PC-3 (cell line): ENCODE data around the gene CCDC180. TPM values are rescaled to one million over a fixed set of nuclear protein-coding genes. Genes with fewer than 3 reads are reported as not detected.

Source experiments
- ATAC-seq: fragments of 200-7000 bp; cut with Tn5 transposase; 2 replicates; pipeline ENCODE4 v1.9.1; 2020; ENCODE audit warnings: mild to moderate bottlenecking, moderate library complexity
- BruUV-seq: library from RNA; stranded (reverse); fragments of 400-500 nt; replicated peaks from 2 replicates; lab custom pipeline; 2021; lab: Mats Ljungman, UMichigan
- CTCF ChIA-PET: fragments of 300-600 bp; sonication (Branson Sonifier 250); formaldehyde crosslinking; loops from one replicate; lab custom pipeline; 2022; ENCODE audit warnings: antibody characterized with exemption; lab: Charles Lee
- POLR2A ChIA-PET: fragments of 300-600 bp; sonication (Branson Sonifier 250); formaldehyde crosslinking; loops from one replicate; lab custom pipeline; 2022; ENCODE audit warnings: antibody characterized with exemption; ENCODE audit not compliant: unreplicated experiment; lab: Charles Lee
- DNase-seq: peaks from one replicate; pipeline ENCODE4 v3.0.0-alpha.2; 2015
- H2AFZ ChIP-seq: fragments of 300-600 bp; sonication (generic); 2 replicates; pipeline ENCODE4 v1.6.0; 2016; ENCODE audit warnings: antibody characterized with exemption, low read length
- H3F3A ChIP-seq: fragments of 300-600 bp; sonication (generic); one replicate; pipeline ENCODE4 v1.6.0; 2017; ENCODE audit warnings: antibody characterized with exemption, low read length, control low read depth, mild to moderate bottlenecking; ENCODE audit not compliant: unreplicated experiment
- H3K27ac ChIP-seq: fragments of 300-600 bp; sonication (generic); 2 replicates; pipeline ENCODE4 v1.5.1; 2016; ENCODE audit warnings: mild to moderate bottlenecking, low read length
- H3K27me3 ChIP-seq: fragments of 300-600 bp; sonication (generic); 2 replicates; pipeline ENCODE4 v1.6.1; 2016; ENCODE audit warnings: low read length, mixed read lengths
- H3K36me3 ChIP-seq: fragments of 300-600 bp; sonication (generic); 2 replicates; pipeline ENCODE4 v1.6.1; 2016; ENCODE audit warnings: low read depth, mixed run types, low read length, mixed read lengths
- H3K4me1 ChIP-seq: fragments of 300-600 bp; sonication (generic); 2 replicates; pipeline ENCODE4 v1.5.1; 2016; ENCODE audit warnings: low read length; ENCODE audit not compliant: insufficient read depth
- H3K4me2 ChIP-seq: fragments of 300-600 bp; sonication (generic); 2 replicates; pipeline ENCODE4 v1.6.0; 2016; ENCODE audit warnings: low read length
- H3K4me3 ChIP-seq: fragments of 300-600 bp; sonication (generic); 2 replicates; pipeline ENCODE4 v1.5.1; 2016; ENCODE audit warnings: mild to moderate bottlenecking, low read length, mixed read lengths
- H3K79me2 ChIP-seq: fragments of 300-600 bp; sonication (generic); 2 replicates; pipeline ENCODE4 v1.6.1; 2017; ENCODE audit warnings: low read length, mixed read lengths
- H3K9ac ChIP-seq: fragments of 300-600 bp; sonication (generic); 2 replicates; pipeline ENCODE4 v1.6.0; 2016; ENCODE audit warnings: mild to moderate bottlenecking, low read length
- H3K9me2 ChIP-seq: fragments of 300-600 bp; sonication (generic); replicated peaks from 2 replicates; pipeline ENCODE4 v1.6.1; 2016; ENCODE audit warnings: mixed run types, low read length, mixed read lengths
- H3K9me3 ChIP-seq: fragments of 300-600 bp; sonication (generic); 2 replicates; pipeline ENCODE4 v1.6.1; 2016; ENCODE audit warnings: low read length, mixed read lengths
- H4K20me1 ChIP-seq: fragments of 300-600 bp; sonication (generic); 2 replicates; pipeline ENCODE4 v1.6.1; 2016; ENCODE audit warnings: low read length, mixed read lengths
- EZH2 ChIP-seq: fragments of 300-600 bp; sonication (generic); IDR thresholded peaks from one replicate; pipeline ENCODE4 v1.6.1; 2017; ENCODE audit warnings: antibody characterized with exemption, mild to moderate bottlenecking, low read length; ENCODE audit not compliant: unreplicated experiment
- EZH2phosphoT487 ChIP-seq: fragments of 300-600 bp; sonication (generic); IDR thresholded peaks from 2 replicates; pipeline ENCODE4 v1.6.1; 2018; ENCODE audit warnings: mild to moderate bottlenecking, antibody characterized with exemption, low read length, borderline replicate concordance
- intact Hi-C: fragments of 100-400 bp; cut with micrococcal nuclease; formaldehyde crosslinking; loops from 2 replicates; pipeline ENCODE4 v1.9.0; 2023
- total RNA-seq: library from RNA; depleted of rRNA; stranded (reverse); fragments of >200 nt; gene quantifications from 2 replicates; pipeline ENCODE4 v1.2.3, GENCODE V29; 2014
- TF ChIP-seq, protein P1 (sequence below): fragments of 300-600 bp; sonication (generic); conservative IDR thresholded peaks from 2 replicates; pipeline ENCODE4 v1.5.1; 2017; ENCODE audit warnings: antibody characterized with exemption, low read depth, mild to moderate bottlenecking, low read length

Gene CCDC180
- total RNA-seq, 1 experiment from 2014 or later, result 0.55 TPM

DNA sequence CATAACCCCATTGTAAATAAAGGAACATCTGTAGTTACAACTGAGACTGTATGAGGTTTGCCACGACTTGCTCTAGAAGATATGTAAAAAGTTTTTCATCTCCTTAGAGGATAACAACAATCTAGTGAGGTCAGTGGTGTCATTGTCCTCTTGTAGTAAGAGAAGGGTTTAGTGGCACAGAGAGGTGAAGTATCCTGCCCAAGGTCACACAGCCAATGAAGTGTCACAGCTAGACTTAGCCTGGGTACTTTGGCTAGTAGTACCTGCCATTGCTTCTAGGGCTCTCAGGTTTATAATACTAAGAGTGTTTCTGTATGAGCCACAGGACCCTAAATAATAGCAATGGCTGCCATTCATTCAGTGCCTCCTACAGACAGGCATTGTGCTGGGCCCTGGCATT, 13.8 kb downstream of the CCDC180 start:
- intact Hi-C loops, result no loop called here
- H2AFZ ChIP-seq, result no peak overlapping the region
- H3K9me2 ChIP-seq, result no peaks in the 10 kb centered on the region
- ChIA-PET POLR2A (no interaction called here), CTCF (no interaction called here)
- DNase-seq (no peak), ATAC-seq (no peak)
- H3K27me3 ChIP-seq, result no peaks in the 10 kb centered on the region
- no peak overlapping the region for H3K4me3 ChIP-seq
- H3K4me2 ChIP-seq, result no peak overlapping the region
- H3K27ac ChIP-seq, result no peak overlapping the region
- no peaks in the 10 kb centered on the region for H3F3A ChIP-seq
- H4K20me1 ChIP-seq, result no peaks in the 10 kb centered on the region
- no peak overlapping the region for H3K9ac ChIP-seq
- H3K9me3 ChIP-seq, result no peaks in the 10 kb centered on the region
- no TSS peak for BruUV-seq
- H3K79me2 ChIP-seq, result no peaks in the 10 kb centered on the region
- no peaks in the 10 kb centered on the region for H3K4me1 ChIP-seq
- TF ChIP-seq, protein P1, sequence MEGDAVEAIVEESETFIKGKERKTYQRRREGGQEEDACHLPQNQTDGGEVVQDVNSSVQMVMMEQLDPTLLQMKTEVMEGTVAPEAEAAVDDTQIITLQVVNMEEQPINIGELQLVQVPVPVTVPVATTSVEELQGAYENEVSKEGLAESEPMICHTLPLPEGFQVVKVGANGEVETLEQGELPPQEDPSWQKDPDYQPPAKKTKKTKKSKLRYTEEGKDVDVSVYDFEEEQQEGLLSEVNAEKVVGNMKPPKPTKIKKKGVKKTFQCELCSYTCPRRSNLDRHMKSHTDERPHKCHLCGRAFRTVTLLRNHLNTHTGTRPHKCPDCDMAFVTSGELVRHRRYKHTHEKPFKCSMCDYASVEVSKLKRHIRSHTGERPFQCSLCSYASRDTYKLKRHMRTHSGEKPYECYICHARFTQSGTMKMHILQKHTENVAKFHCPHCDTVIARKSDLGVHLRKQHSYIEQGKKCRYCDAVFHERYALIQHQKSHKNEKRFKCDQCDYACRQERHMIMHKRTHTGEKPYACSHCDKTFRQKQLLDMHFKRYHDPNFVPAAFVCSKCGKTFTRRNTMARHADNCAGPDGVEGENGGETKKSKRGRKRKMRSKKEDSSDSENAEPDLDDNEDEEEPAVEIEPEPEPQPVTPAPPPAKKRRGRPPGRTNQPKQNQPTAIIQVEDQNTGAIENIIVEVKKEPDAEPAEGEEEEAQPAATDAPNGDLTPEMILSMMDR, result no peak
- TF ChIP-seq EZH2phosphoT487 (no peak), EZH2 (no peak)
- no peaks in the 10 kb centered on the region for H3K36me3 ChIP-seq

DNA sequence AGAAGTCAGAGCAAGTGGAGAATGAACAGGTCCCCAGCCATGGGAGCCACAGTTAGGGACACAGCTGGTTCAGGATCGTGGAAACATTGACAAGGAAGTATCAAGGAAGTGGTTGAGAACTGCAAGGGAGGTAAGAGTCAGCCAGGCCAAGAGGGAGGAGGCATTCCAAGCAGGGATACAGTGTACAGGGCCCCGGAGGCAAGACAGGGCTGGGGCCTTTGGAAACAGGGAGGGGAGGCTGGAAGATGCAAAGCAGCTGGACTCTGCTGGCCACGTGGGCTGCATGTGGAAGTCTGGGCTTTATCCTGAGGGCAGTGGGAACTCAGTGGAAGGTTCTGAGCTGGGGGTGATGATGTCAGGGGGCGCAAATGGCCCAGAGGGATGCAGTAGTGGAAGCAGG, 14.2 kb downstream of the CCDC180 start:
- ChIA-PET POLR2A (no interaction called here), CTCF (no interaction called here)
- no peak overlapping the region for H3K4me3 ChIP-seq
- TF ChIP-seq EZH2 (no peak), EZH2phosphoT487 (no peak)
- TF ChIP-seq, protein P1, result no peak
- no TSS peak for BruUV-seq
- H3K79me2 ChIP-seq, result no peaks in the 10 kb centered on the region
- H3K36me3 ChIP-seq, result no peaks in the 10 kb centered on the region
- no peaks in the 10 kb centered on the region for H3K9me3 ChIP-seq
- H3K27me3 ChIP-seq, result no peaks in the 10 kb centered on the region
- H2AFZ ChIP-seq, result no peak overlapping the region
- no peak overlapping the region for H3K27ac ChIP-seq
- H3K4me1 ChIP-seq, result no peaks in the 10 kb centered on the region
- H4K20me1 ChIP-seq, result no peaks in the 10 kb centered on the region
- no peak overlapping the region for H3K9ac ChIP-seq
- intact Hi-C loops, result no loop called here
- ATAC-seq (no peak), DNase-seq (no peak)
- no peaks in the 10 kb centered on the region for H3F3A ChIP-seq
- H3K9me2 ChIP-seq, result no peaks in the 10 kb centered on the region
- no peak overlapping the region for H3K4me2 ChIP-seq

DNA sequence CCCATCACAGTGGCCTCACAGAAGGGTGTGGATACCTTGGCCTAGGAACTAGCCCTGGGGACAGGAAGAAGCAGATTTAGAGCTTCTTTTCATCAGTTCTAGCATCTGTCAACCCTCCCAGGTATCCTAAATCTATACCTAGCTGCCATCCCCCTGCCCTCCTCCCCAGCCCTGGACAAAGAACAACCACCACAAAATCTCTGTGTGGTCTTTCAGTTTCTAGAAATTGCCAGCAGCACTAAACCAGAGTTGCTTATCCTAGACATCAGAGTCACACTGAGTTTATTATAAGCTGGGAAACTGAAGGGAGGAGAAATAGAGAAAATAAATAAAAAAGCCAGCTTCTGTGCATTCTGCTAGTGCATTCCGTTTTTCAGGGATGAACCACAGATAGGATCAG, 14.6 kb downstream of the CCDC180 start:
- no peaks in the 10 kb centered on the region for H3K4me1 ChIP-seq
- H3K9me3 ChIP-seq, result no peaks in the 10 kb centered on the region
- DNase-seq (no peak), ATAC-seq (no peak)
- no peak overlapping the region for H3K4me3 ChIP-seq
- H3K79me2 ChIP-seq, result no peaks in the 10 kb centered on the region
- no TSS peak for BruUV-seq
- TF ChIP-seq EZH2 (no peak), EZH2phosphoT487 (no peak)
- TF ChIP-seq, protein P1, result no peak
- no peaks in the 10 kb centered on the region for H3F3A ChIP-seq
- H3K4me2 ChIP-seq, result no peak overlapping the region
- no peak overlapping the region for H3K27ac ChIP-seq
- no peaks in the 10 kb centered on the region for H3K27me3 ChIP-seq
- ChIA-PET POLR2A (no interaction called here), CTCF (no interaction called here)
- no peaks in the 10 kb centered on the region for H3K9me2 ChIP-seq
- intact Hi-C loops, result no loop called here
- H2AFZ ChIP-seq, result no peak overlapping the region
- no peak overlapping the region for H3K9ac ChIP-seq
- H3K36me3 ChIP-seq, result no peaks in the 10 kb centered on the region
- H4K20me1 ChIP-seq, result no peaks in the 10 kb centered on the region
